Lung (tissue), 12 donors: Measurements from ENCODE around the gene PSMD8. TPM values are rescaled to one million over a fixed set of nuclear protein-coding genes. Genes with fewer than 3 reads are reported as not detected.

Experiments
- ATAC-seq: fragments of 200-7000 bp; cut with Tn5 transposase; one replicate; pipeline ENCODE4 v1.9.1; 2020; ENCODE audit warnings: moderate number of reproducible peaks; ENCODE audit not compliant: insufficient read depth, low FRiP score
- DNase-seq, 3 donors: peaks; one replicate each; pipeline ENCODE4 v3.0.0-alpha.2; 2013 to 2017
- H3K27ac ChIP-seq, 2 donors: one replicate each; pipeline ENCODE4 v1.5.1; 2013; ENCODE audit warnings: mild to moderate bottlenecking in 2 of 2, moderate library complexity in 2 of 2, control low read depth in 1 of 2, inconsistent platforms in 1 of 2, low read depth in 1 of 2, low read length in 1 of 2
- H3K27me3 ChIP-seq, 3 donors: one replicate each; pipeline ENCODE4 v1.5.1; 2013; ENCODE audit warnings: low read length in 2 of 3; ENCODE audit not compliant: control insufficient read depth in 3 of 3, insufficient read depth in 3 of 3
- H3K36me3 ChIP-seq, 4 donors: one replicate each; pipeline ENCODE4 v1.5.1; 2013; ENCODE audit warnings: low read length in 4 of 4, mild to moderate bottlenecking in 1 of 4, moderate library complexity in 1 of 4; ENCODE audit not compliant: control insufficient read depth in 4 of 4, insufficient read depth in 4 of 4
- H3K4me1 ChIP-seq, 5 donors: one replicate each; pipeline ENCODE4 v1.5.1; 2013; ENCODE audit warnings: low read length in 5 of 5, mild to moderate bottlenecking in 2 of 5, moderate library complexity in 1 of 5; ENCODE audit not compliant: control insufficient read depth in 5 of 5, insufficient read depth in 5 of 5
- H3K4me3 ChIP-seq: one replicate; pipeline ENCODE4 v1.5.1; 2013; ENCODE audit warnings: mild to moderate bottlenecking, control low read depth, moderate library complexity
- H3K9ac ChIP-seq, 2 donors: one replicate each; pipeline ENCODE4 v1.5.1; 2013; ENCODE audit warnings: low read length in 2 of 2, control low read depth in 1 of 2; ENCODE audit not compliant: insufficient read depth in 1 of 2
- H3K9me3 ChIP-seq, 4 donors: one replicate each; pipeline ENCODE4 v1.5.1; 2013; ENCODE audit warnings: low read length in 3 of 4, mild to moderate bottlenecking in 1 of 4, moderate library complexity in 1 of 4; ENCODE audit not compliant: control insufficient read depth in 4 of 4, insufficient read depth in 3 of 4
- CTCF ChIP-seq: IDR thresholded peaks from 2 replicates; pipeline ENCODE4 v1.5.1; 2012; ENCODE audit warnings: mild to moderate bottlenecking; ENCODE audit errors: control extremely low read depth, extremely low read depth
- WGBS, 2 donors: extraction: QIAGEN DNeasy Blood & Tissue Kit; methylation state at CpG; one replicate each; pipeline ENCODE4 v1.1.7; 2013; 5-methylcytosine and 5-hydroxymethylcytosine counted together
- polyA plus RNA-seq, 2 donors: library from polyadenylated mRNA; stranded (reverse); fragments of 200-250 nt; gene quantifications; one replicate each; pipeline ENCODE4 v1.2.1, GENCODE V29; 2013
- total RNA-seq, 2 donors: library from RNA; depleted of rRNA in 1 of 2; stranded (reverse); fragments of >200 nt in 1 of 2; gene quantifications; one replicate each; pipeline ENCODE4 v1.2.1, GENCODE V29; 2014 to 2021
- donor health status: control.
- donor health status: control.
- donor health status: Bipolar disorder and iron deficiency.
- donor health status: healthy.
- donor health status: DM: yes; HTN: yes; CAD: no.

The PSMD8 gene
- total and polyA plus RNA-seq, 4 donors: 65.4 to 233 (median 149) TPM

- Histone ChIP-seq H3K4me3 (no peak overlapping the region), H3K9me3 (no peaks in the 10 kb centered on the region), H3K36me3 (no peaks in the 10 kb centered on the region), H3K27me3 (peaks cover 0 to 14% (median 3%) of the 10 kb centered on the region in 3 donors), H3K9ac (no peak overlapping the region), H3K27ac (no peak overlapping the region), H3K4me1 (no peaks in the 10 kb centered on the region)
- ATAC-seq: no peak
- TF ChIP-seq CTCF: no peak
- no peak for DNase-seq
- WGBS, 2 donors: 85 to 87% methylated on average over 7 of the region's 7 CpGs
Observed at GRCh38 chr19:38430931-38431330, 56.6 kb downstream of the PSMD8 start.

GRCh38 chr19:38433268-38433733 is 58.9 kb downstream of the PSMD8 start, which contains the start of gene RYR1:
Gene RYR1, plus strand, starts transcription at chr19:38433691. Its CDS starts 139 bp downstream, at chr19:38433830.
- Histone ChIP-seq H3K9ac (no peak within 1 kb of the TSS), H3K27me3 (peaks cover 0 to 9% (median 3%) of the 10 kb centered on the region in 3 donors), H3K36me3 (no peaks in the 10 kb centered on the region), H3K4me3 (no peak within 1 kb of the TSS), H3K27ac (no peak within 1 kb of the TSS), H3K9me3 (no peaks in the 10 kb centered on the region), H3K4me1 (no peaks in the 10 kb centered on the region)
- peak; percentile 17 to 46 (median 30) for DNase-seq
- WGBS, 2 donors: 15 to 16% methylated on average over 20 of the region's 20 CpGs
- peak; percentile 72 for ATAC-seq
- no peak for TF ChIP-seq CTCF

Other genes with a start within 250 kb of the PSMD8 start
- 1 to 10 TPM; 1.3 to 1.7 TPM for gene DPF1, start 150.3 kb upstream of the PSMD8 start, total RNA-seq
- 1 to 10 TPM in 1 of 2 donors, not detected in 1; 1.4 TPM for gene DPF1, start 150.3 kb upstream of the PSMD8 start, polyA plus RNA-seq
- gene PPP1R14A, start 118.2 kb upstream of the PSMD8 start, total RNA-seq: 100 to 1,000 TPM in 1 of 2 donors, 10 to 100 TPM in 1; 12.4 to 124 TPM
- gene PPP1R14A, start 118.2 kb upstream of the PSMD8 start, polyA plus RNA-seq: 100 to 1,000 TPM in 1 of 2 donors, 10 to 100 TPM in 1; 80.9 to 166 TPM
- gene SPINT2, start 110.0 kb upstream of the PSMD8 start, total RNA-seq: 100 to 1,000 TPM; 145 to 240 TPM
- 100 to 1,000 TPM; 255 to 259 TPM for gene SPINT2, start 110.0 kb upstream of the PSMD8 start, polyA plus RNA-seq
- gene C19orf33, start 70.3 kb upstream of the PSMD8 start, total RNA-seq: 10 to 100 TPM; 32.0 to 91.8 TPM
- 100 to 1,000 TPM; 170 to 687 TPM for gene C19orf33, start 70.3 kb upstream of the PSMD8 start, polyA plus RNA-seq
- 10 to 100 TPM; 22.0 to 53.2 TPM for gene YIF1B, start 58.6 kb upstream of the PSMD8 start, total RNA-seq
- 100 to 1,000 TPM in 1 of 2 donors, 10 to 100 TPM in 1; 54.2 to 107 TPM for gene YIF1B, start 58.6 kb upstream of the PSMD8 start, polyA plus RNA-seq
- 1 to 10 TPM; 3.0 to 9.5 TPM for gene KCNK6, start 54.7 kb upstream of the PSMD8 start, total RNA-seq
- 10 to 100 TPM in 1 of 2 donors, 1 to 10 TPM in 1; 7.6 to 10.8 TPM for gene KCNK6, start 54.7 kb upstream of the PSMD8 start, polyA plus RNA-seq
- gene CATSPERG, start 38.7 kb upstream of the PSMD8 start, total RNA-seq: 10 to 100 TPM; 12.3 to 14.0 TPM
- gene CATSPERG, start 38.7 kb upstream of the PSMD8 start, polyA plus RNA-seq: 1 to 10 TPM; 4.5 to 7.6 TPM
- under 1 TPM; 0.17 to 0.61 TPM for gene GGN, start 13.5 kb downstream of the PSMD8 start, total RNA-seq
- gene GGN, start 13.5 kb downstream of the PSMD8 start, polyA plus RNA-seq: under 1 TPM; 0.33 to 0.44 TPM
- gene SPRED3, start 14.1 kb downstream of the PSMD8 start, total RNA-seq: 1 to 10 TPM in 1 of 2 donors, under 1 TPM in 1; 0.09 to 2.6 TPM
- gene SPRED3, start 14.1 kb downstream of the PSMD8 start, polyA plus RNA-seq: 1 to 10 TPM; 1.2 to 1.4 TPM
- 10 to 100 TPM; 13.1 to 22.0 TPM for gene FAM98C, start 28.5 kb downstream of the PSMD8 start, total RNA-seq
- gene FAM98C, start 28.5 kb downstream of the PSMD8 start, polyA plus RNA-seq: 10 to 100 TPM; 19.8 to 20.6 TPM
- gene RASGRP4, start 51.6 kb downstream of the PSMD8 start, total RNA-seq: 10 to 100 TPM in 1 of 2 donors, 1 to 10 TPM in 1; 4.5 to 12.9 TPM
- 10 to 100 TPM in 1 of 2 donors, 1 to 10 TPM in 1; 3.5 to 39.0 TPM for gene RASGRP4, start 51.6 kb downstream of the PSMD8 start, polyA plus RNA-seq
- 1 to 10 TPM; 2.9 to 5.2 TPM for gene RYR1, start 59.1 kb downstream of the PSMD8 start, total RNA-seq
- 1 to 10 TPM; 2.8 to 7.6 TPM for gene RYR1, start 59.1 kb downstream of the PSMD8 start, polyA plus RNA-seq
- 1 to 10 TPM; 4.0 to 9.8 TPM for gene MAP4K1, start 243.4 kb downstream of the PSMD8 start, total RNA-seq
- gene MAP4K1, start 243.4 kb downstream of the PSMD8 start, polyA plus RNA-seq: 10 to 100 TPM in 1 of 2 donors, 1 to 10 TPM in 1; 7.0 to 13.1 TPM
- 100 to 1,000 TPM; 142 to 243 TPM for gene EIF3K, start 244.6 kb downstream of the PSMD8 start, total RNA-seq
- 100 to 1,000 TPM; 266 to 344 TPM for gene EIF3K, start 244.6 kb downstream of the PSMD8 start, polyA plus RNA-seq